Nephron progenitor cell (in vitro differentiated cells): ENCODE data around the gene YY1.

Experiments used
- DNase-seq: peaks from one replicate; pipeline ENCODE4 v3.0.0; 2021
- H3K27ac Mint-ChIP-seq: 2 replicates; pipeline ENCODE4 v1.8.0; 2021; ENCODE audit warnings: mild to moderate bottlenecking, moderate library complexity, mixed read lengths
- H3K27me3 Mint-ChIP-seq: 2 replicates; pipeline ENCODE4 v1.8.0; 2021; ENCODE audit warnings: mild to moderate bottlenecking, low read depth, mixed read lengths; ENCODE audit not compliant: poor library complexity
- H3K36me3 Mint-ChIP-seq: 2 replicates; pipeline ENCODE4 v1.8.0; 2021; ENCODE audit warnings: low read depth, mixed read lengths
- H3K4me1 Mint-ChIP-seq: 2 replicates; pipeline ENCODE4 v1.8.0; 2021; ENCODE audit warnings: mixed read lengths
- H3K4me3 Mint-ChIP-seq: 2 replicates; pipeline ENCODE4 v1.8.0; 2021; ENCODE audit warnings: mild to moderate bottlenecking, moderate library complexity, mixed read lengths
- H3K9me3 Mint-ChIP-seq: 2 replicates; pipeline ENCODE4 v1.8.0; 2021; ENCODE audit warnings: mild to moderate bottlenecking, moderate library complexity, mixed read lengths
- CTCF ChIP-seq: fragments of 200-600 bp; sonication (generic); IDR thresholded peaks from 2 replicates; pipeline ENCODE4 v1.5.0; 2021; ENCODE audit warnings: antibody characterized with exemption

The YY1 gene

GRCh38 chr14:100212476-100213333, 26.2 kb upstream of the YY1 start:
- H3K4me1 Mint-ChIP-seq = peaks cover 28% of the 10 kb centered on the region
- H3K4me3 Mint-ChIP-seq = peak overlapping the region; percentile 55
- H3K27ac Mint-ChIP-seq = no peak overlapping the region
- peaks cover 9% of the 10 kb centered on the region for H3K36me3 Mint-ChIP-seq
- peaks cover under 1% of the 10 kb centered on the region for H3K9me3 Mint-ChIP-seq
- DNase-seq = no peak
- H3K27me3 Mint-ChIP-seq = peaks cover 3% of the 10 kb centered on the region
- no peak for TF ChIP-seq CTCF

GRCh38 chr14:100213587-100213955, 25.4 kb upstream of the YY1 start:
- DNase-seq = no peak
- peak overlapping the region; percentile 78 for H3K4me3 Mint-ChIP-seq

GRCh38 chr14:100213956-100214769, 24.8 kb upstream of the YY1 start:
- peak; percentile 94 for DNase-seq
- Mint-ChIP-seq H3K27ac (peak overlapping the region; percentile 66), H3K9me3 (no peaks in the 10 kb centered on the region), H3K36me3 (peaks cover 7% of the 10 kb centered on the region), H3K4me3 (peak overlapping the region; percentile 78), H3K27me3 (peaks cover 3% of the 10 kb centered on the region), H3K4me1 (peaks cover 36% of the 10 kb centered on the region)
- TF ChIP-seq CTCF = no peak

More at GRCh38 chr14:100213587-100213955, 25.4 kb upstream of the YY1 start:
- Mint-ChIP-seq H3K4me1 (peaks cover 34% of the 10 kb centered on the region), H3K9me3 (no peaks in the 10 kb centered on the region), H3K27me3 (peaks cover 3% of the 10 kb centered on the region), H3K27ac (no peak overlapping the region), H3K36me3 (peaks cover 7% of the 10 kb centered on the region)
- TF ChIP-seq CTCF = no peak

DNA sequence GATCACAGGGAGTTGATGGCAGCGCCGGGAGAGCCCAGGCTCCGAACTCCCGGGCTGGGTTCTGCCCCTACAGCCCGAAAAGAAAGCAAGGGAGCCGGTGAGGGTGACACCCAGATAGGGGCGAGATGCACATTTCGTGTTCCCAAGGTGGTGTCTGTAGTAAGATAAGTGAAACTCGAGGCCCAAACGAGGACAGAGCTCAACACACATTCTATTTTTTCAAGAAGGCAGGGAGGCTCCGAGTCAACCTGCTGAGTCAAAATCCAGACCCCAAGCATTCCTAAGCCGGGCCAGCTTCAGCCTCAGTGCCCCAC, 24.2 kb upstream of the YY1 start:
- no peak for TF ChIP-seq CTCF
- H3K27ac Mint-ChIP-seq = peak overlapping the region; percentile 66
- H3K4me1 Mint-ChIP-seq = peaks cover 40% of the 10 kb centered on the region
- H3K4me3 Mint-ChIP-seq = peak overlapping the region; percentile 76
- H3K9me3 Mint-ChIP-seq = no peaks in the 10 kb centered on the region
- H3K36me3 Mint-ChIP-seq = peaks cover 2% of the 10 kb centered on the region
- no peaks in the 10 kb centered on the region for H3K27me3 Mint-ChIP-seq
- no peak for DNase-seq

DNA sequence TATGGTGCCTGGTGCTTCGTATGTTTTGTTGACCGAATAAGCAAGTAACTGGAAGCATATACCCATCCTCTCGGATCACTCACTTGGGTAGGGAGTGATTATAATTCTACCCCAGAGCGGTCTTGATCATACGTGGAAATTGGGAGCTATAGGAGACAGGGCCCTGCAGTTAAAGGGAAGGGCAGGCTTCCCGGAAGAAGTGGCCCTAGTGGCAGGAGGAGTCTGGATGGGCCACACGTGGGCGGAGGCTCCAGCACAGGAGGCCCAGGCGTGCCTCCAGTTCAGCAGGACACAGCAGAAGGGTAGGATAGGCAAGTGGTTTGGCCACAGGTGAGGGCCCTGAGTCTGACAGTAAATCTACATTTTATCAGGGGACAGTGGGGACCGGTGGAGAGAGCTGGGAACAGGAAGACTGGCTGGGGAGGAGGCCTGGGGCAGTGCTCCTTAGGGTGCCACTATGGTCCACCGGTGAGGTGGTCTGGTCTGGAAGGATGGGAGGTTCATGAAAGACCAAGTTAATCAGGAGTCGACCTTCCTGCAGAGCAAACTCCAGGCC, 23.5 kb upstream of the YY1 start:
- no peaks in the 10 kb centered on the region for H3K9me3 Mint-ChIP-seq
- no peak for TF ChIP-seq CTCF
- H3K36me3 Mint-ChIP-seq = no peaks in the 10 kb centered on the region

More for the DNA sequence above, 23.5 kb upstream of the YY1 start:
- Mint-ChIP-seq H3K4me3 (peak overlapping the region; percentile 76), H3K27me3 (no peaks in the 10 kb centered on the region), H3K27ac (peak overlapping the region; percentile 68), H3K4me1 (peaks cover 40% of the 10 kb centered on the region)
- no peak for DNase-seq
